BLaER1 treated with 17β-estradiol and CSF1 and Interleukin-3, amounts not matched to agents 10 nM and 100 nM (cell line): ENCODE data around the gene PLCG1.

Source experiments
- H3K27ac ChIP-seq, 11 experiments: shearing (Covaris generic); formaldehyde crosslinking; 2 replicates each; pipeline ENCODE4 v1.8.1; 2022
- H3K27me3 ChIP-seq, 11 experiments: shearing (Covaris generic); formaldehyde crosslinking; 2 replicates each; pipeline ENCODE4 v1.8.1; 2022
- H3K36me3 ChIP-seq, 11 experiments: shearing (Covaris generic); formaldehyde crosslinking; 2 replicates each; pipeline ENCODE4 v1.8.1; 2022
- H3K4me1 ChIP-seq, 10 experiments: shearing (Covaris generic); formaldehyde crosslinking; 2 replicates each; pipeline ENCODE4 v1.8.1; 2022
- H3K4me2 ChIP-seq, 11 experiments: shearing (Covaris generic); formaldehyde crosslinking; 2 replicates each; pipeline ENCODE4 v1.8.1; 2022
- H3K4me3 ChIP-seq, 10 experiments: shearing (Covaris generic); formaldehyde crosslinking; 2 replicates each; pipeline ENCODE4 v1.8.1; 2022
- H3K9ac ChIP-seq, 11 experiments: shearing (Covaris generic); formaldehyde crosslinking; 2 replicates each; pipeline ENCODE4 v1.8.1; 2022
- H3K9me3 ChIP-seq, 11 experiments: shearing (Covaris generic); formaldehyde crosslinking; replicated peaks in 1 of 11; 2 replicates each; pipeline ENCODE4 v1.8.1; 2022
- H4K20me1 ChIP-seq, 11 experiments: shearing (Covaris generic); formaldehyde crosslinking; 2 replicates each; pipeline ENCODE4 v1.8.1; 2022
- Cebpa-rat ChIP-seq, 11 experiments: shearing (Covaris generic); IDR thresholded peaks; 2 replicates each; pipeline ENCODE4 v1.8.1; 2022

PLCG1 gene

GRCh38 chr20:41214666-41215065, 77.3 kb downstream of the PLCG1 start:
- Histone ChIP-seq H3K36me3 (peaks cover 0 to 5% (median 0%) of the 10 kb centered on the region in 11 experiments; a peak in 2 of 22 replicates), H3K9ac (no peak overlapping the region), H3K4me3 (no peak overlapping the region), H3K9me3 (no peaks in the 10 kb centered on the region), H3K4me1 (no peaks in the 10 kb centered on the region), H3K27ac (no peak overlapping the region), H3K4me2 (no peak overlapping the region), H4K20me1 (0 out of 22 replicates have a peak, but pooled peaks cover 0 to 6% (median 0%) of the 10 kb centered on the region in 11 experiments), H3K27me3 (no peaks in the 10 kb centered on the region)
- no peak for TF ChIP-seq Cebpa-rat (IDR thresholded peaks at IDR 0.05)

DNA sequence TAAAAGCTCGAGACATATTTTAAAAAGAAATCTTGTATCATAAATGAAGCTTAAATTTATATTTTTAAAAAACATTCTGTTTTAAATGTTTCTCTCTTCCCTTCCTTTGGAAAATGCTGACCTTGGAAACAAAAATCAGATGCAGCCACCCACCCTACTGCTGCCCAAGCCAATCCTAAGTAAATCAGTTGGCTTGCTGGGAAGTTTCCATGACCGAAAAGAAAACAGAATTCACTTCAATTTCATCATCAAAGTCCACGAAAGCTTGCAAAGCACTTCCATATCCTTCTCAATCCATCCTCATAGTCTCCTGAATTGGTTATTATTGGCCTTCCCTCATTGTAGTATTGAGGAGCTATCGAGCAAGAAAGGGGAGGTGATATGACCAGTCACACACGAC, 80.1 kb downstream of the PLCG1 start:
- Histone ChIP-seq H3K36me3 (peaks cover 0 to 5% (median 0%) of the 10 kb centered on the region in 11 experiments; a peak in 3 of 22 replicates), H3K4me1 (no peaks in the 10 kb centered on the region), H4K20me1 (0 out of 22 replicates have a peak, but pooled peaks cover 0 to 6% (median 0%) of the 10 kb centered on the region in 11 experiments)

GRCh38 chr20:41218466-41218865, 81.1 kb downstream of the PLCG1 start:
- H3K36me3 ChIP-seq: peaks cover 0 to 4% (median 0%) of the 10 kb centered on the region in 11 experiments; a peak in 2 of 22 replicates
- no peak overlapping the region for H3K4me2 ChIP-seq
- no peaks in the 10 kb centered on the region for H3K4me1 ChIP-seq
- H3K9me3 ChIP-seq: no peaks in the 10 kb centered on the region; a peak in 1 of 22 replicates
- H3K9ac ChIP-seq: no peak overlapping the region
- no peak overlapping the region for H3K27ac ChIP-seq
- 0 out of 22 replicates have a peak, but pooled peaks cover 0 to 3% (median 0%) of the 10 kb centered on the region in 11 experiments for H4K20me1 ChIP-seq
- H3K27me3 ChIP-seq: no peaks in the 10 kb centered on the region
- no peak overlapping the region for H3K4me3 ChIP-seq
- no peak for TF ChIP-seq Cebpa-rat (IDR thresholded peaks at IDR 0.05)

More for the DNA sequence above, 80.1 kb downstream of the PLCG1 start:
- no peaks in the 10 kb centered on the region for H3K27me3 ChIP-seq
- no peak overlapping the region for H3K4me2 ChIP-seq
- TF ChIP-seq Cebpa-rat (IDR thresholded peaks at IDR 0.05): no peak
- no peaks in the 10 kb centered on the region; a peak in 1 of 22 replicates for H3K9me3 ChIP-seq
- H3K4me3 ChIP-seq: no peak overlapping the region
- H3K9ac ChIP-seq: no peak overlapping the region
- no peak overlapping the region for H3K27ac ChIP-seq

DNA sequence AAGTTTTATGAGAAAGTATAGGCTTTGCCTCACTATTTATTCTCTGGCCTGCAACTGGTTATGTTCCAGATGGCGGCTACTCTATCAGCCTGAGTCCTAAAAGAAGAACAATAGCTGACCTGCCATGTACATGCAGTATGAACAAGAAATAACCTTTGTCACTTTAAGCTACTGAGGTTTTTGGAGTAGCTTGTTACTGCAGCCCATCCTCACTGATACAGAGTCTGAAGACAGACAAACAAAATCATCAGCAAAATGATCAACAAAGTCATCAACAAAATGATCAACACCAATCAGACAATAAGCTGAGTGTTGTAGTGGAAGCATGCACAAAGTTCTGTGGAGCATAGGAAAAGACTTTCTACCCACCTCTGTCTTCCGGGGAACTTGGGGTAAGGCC, 82.5 kb downstream of the PLCG1 start:
- no peaks in the 10 kb centered on the region for H4K20me1 ChIP-seq
- 0 out of 20 replicates have a peak, but pooled peaks cover 0 to 7% (median 0%) of the 10 kb centered on the region in 10 experiments for H3K4me1 ChIP-seq
- H3K9ac ChIP-seq: no peak overlapping the region
- no peak overlapping the region for H3K27ac ChIP-seq
- H3K36me3 ChIP-seq: peaks cover 0 to 4% (median 0%) of the 10 kb centered on the region in 11 experiments; a peak in 1 of 22 replicates
- no peak overlapping the region for H3K4me3 ChIP-seq
- no peaks in the 10 kb centered on the region for H3K27me3 ChIP-seq
- no peak overlapping the region for H3K4me2 ChIP-seq
- H3K9me3 ChIP-seq: no peaks in the 10 kb centered on the region; a peak in 1 of 22 replicates
- TF ChIP-seq Cebpa-rat (IDR thresholded peaks at IDR 0.05): no peak

DNA sequence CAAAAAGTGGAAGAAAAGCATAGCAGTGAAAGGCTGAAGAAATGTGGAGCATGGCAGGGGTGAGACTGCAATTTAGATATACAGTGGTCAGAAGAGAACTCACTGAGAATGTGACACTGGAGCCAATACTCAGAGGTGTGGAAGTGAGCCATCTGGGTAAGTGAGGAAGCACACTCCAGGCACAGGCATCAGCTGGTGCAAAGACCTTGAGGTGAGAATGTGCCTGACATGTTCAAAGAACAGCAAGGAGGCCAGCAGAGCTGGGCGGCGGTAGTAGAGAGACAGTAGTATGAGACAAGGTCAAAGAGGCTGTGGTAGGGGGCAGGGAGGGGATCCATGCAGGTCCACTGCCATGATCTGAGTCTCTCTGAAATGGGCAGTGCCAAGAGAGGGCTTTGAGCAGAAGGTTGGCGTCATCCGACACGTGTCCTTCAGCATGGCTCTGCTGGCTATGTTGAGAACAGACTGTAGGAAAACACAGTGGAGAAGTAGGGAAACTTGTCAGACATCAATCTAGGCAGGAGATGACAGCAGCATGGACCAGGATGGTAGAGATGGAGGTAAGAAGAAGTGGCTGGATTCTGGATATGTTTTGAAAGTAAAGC, 84.4 kb downstream of the PLCG1 start:
- no peaks in the 10 kb centered on the region for H4K20me1 ChIP-seq
- H3K4me1 ChIP-seq: 0 out of 20 replicates have a peak, but pooled peaks cover 0 to 7% (median 0%) of the 10 kb centered on the region in 10 experiments
- TF ChIP-seq Cebpa-rat (IDR thresholded peaks at IDR 0.05): no peak
- H3K9me3 ChIP-seq: no peaks in the 10 kb centered on the region; a peak in 1 of 22 replicates
- H3K36me3 ChIP-seq: peaks cover 0 to 4% (median 0%) of the 10 kb centered on the region in 11 experiments; a peak in 1 of 22 replicates
- no peak overlapping the region for H3K4me3 ChIP-seq
- no peaks in the 10 kb centered on the region for H3K27me3 ChIP-seq
- H3K4me2 ChIP-seq: no peak overlapping the region
- H3K27ac ChIP-seq: no peak overlapping the region
- no peak overlapping the region for H3K9ac ChIP-seq

GRCh38 chr20:41222296-41222695, 85.0 kb downstream of the PLCG1 start:
- no peak overlapping the region for H3K4me2 ChIP-seq

DNA sequence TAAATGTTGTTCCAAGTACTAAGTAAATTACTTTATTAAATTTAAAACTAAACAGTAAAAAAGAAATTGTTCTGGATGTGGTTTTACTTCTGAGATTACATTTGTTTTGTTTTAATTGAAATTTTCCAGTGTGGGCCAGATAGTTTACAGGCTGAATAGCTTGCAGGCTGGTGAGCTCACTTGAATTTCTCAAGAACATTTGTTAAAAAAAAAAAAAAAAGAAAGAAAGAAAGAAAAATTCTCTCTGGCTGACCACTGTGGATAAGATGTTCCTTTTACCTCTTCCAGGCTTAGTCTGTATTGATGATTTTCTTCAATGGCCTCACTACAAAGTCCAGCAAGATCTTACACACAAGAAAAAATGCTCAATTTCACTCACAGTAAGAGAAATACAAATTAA, 85.4 kb downstream of the PLCG1 start:
- no peaks in the 10 kb centered on the region; a peak in 1 of 22 replicates for H3K9me3 ChIP-seq
- H3K27me3 ChIP-seq: no peaks in the 10 kb centered on the region
- H4K20me1 ChIP-seq: no peaks in the 10 kb centered on the region
- peaks cover 0 to 7% (median 0%) of the 10 kb centered on the region in 10 experiments; a peak in 1 of 20 replicates for H3K4me1 ChIP-seq
- no peak overlapping the region for H3K4me2 ChIP-seq
- H3K4me3 ChIP-seq: no peak overlapping the region
- peaks cover 0 to 4% (median 0%) of the 10 kb centered on the region in 11 experiments; a peak in 1 of 22 replicates for H3K36me3 ChIP-seq
- no peak for TF ChIP-seq Cebpa-rat (IDR thresholded peaks at IDR 0.05)
- no peak overlapping the region for H3K9ac ChIP-seq
- H3K27ac ChIP-seq: no peak overlapping the region

More at GRCh38 chr20:41222296-41222695, 85.0 kb downstream of the PLCG1 start:
- Histone ChIP-seq H3K36me3 (peaks cover 0 to 4% (median 0%) of the 10 kb centered on the region in 11 experiments; a peak in 1 of 22 replicates), H3K4me3 (no peak overlapping the region), H3K4me1 (0 out of 20 replicates have a peak, but pooled peaks cover 0 to 7% (median 0%) of the 10 kb centered on the region in 10 experiments), H4K20me1 (no peaks in the 10 kb centered on the region), H3K27ac (no peak overlapping the region), H3K9ac (no peak overlapping the region), H3K27me3 (no peaks in the 10 kb centered on the region), H3K9me3 (no peaks in the 10 kb centered on the region; a peak in 1 of 22 replicates)
- TF ChIP-seq Cebpa-rat (IDR thresholded peaks at IDR 0.05): no peak

DNA sequence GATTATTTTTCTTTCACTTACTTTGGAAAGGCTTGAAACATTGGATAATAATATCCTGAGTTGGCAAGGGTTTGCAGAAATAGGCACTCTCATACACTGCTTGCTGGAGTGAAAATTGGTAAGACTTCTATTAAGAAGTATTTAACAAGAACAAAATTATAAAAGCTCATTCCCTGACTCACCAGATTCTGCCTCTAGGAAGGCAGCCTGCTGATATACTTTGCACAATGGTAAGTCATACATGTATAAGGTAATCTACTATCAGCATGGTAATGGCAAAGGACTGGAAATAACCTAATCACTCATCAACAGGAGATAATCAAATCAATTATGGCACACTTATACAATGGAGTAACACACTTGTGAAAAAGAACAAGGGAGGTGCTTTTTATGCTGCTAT, 85.8 kb downstream of the PLCG1 start:
- TF ChIP-seq Cebpa-rat (IDR thresholded peaks at IDR 0.05): no peak
- H3K4me1 ChIP-seq: peaks cover 0 to 11% (median 0%) of the 10 kb centered on the region in 10 experiments; a peak in 2 of 20 replicates
- H3K36me3 ChIP-seq: peaks cover 0 to 4% (median 0%) of the 10 kb centered on the region in 11 experiments; a peak in 1 of 22 replicates
- H3K4me2 ChIP-seq: no peak overlapping the region
- H3K9me3 ChIP-seq: no peaks in the 10 kb centered on the region; a peak in 1 of 22 replicates
- no peak overlapping the region for H3K4me3 ChIP-seq
- no peaks in the 10 kb centered on the region for H4K20me1 ChIP-seq
- no peaks in the 10 kb centered on the region for H3K27me3 ChIP-seq
- no peak overlapping the region for H3K9ac ChIP-seq
- no peak overlapping the region for H3K27ac ChIP-seq

DNA sequence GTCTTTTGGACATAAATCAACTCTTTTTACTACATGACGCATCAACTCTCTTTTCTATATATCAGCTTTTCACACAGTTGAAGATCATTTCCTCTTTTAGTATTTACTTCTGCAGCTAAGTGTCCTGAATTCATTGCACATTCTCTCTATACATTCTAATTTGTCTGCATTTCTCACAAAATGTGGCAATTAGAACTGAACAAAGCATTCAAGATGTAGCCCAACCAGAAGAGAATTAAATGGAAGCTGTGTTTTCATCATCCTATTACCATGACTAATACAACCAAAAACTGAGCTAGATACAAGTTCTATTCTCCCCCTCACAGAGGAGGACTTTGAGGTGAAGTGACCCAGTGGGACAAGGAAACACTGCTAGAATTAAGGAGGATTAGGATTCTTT, 86.9 kb downstream of the PLCG1 start:
- Histone ChIP-seq H3K4me1 (peaks cover 0 to 13% (median 0%) of the 10 kb centered on the region in 10 experiments; a peak in 2 of 20 replicates), H3K4me3 (no peak overlapping the region), H3K4me2 (no peak overlapping the region), H4K20me1 (no peaks in the 10 kb centered on the region), H3K36me3 (peaks cover 0 to 4% (median 0%) of the 10 kb centered on the region in 11 experiments; a peak in 1 of 22 replicates), H3K9me3 (no peaks in the 10 kb centered on the region; a peak in 1 of 22 replicates), H3K27me3 (no peaks in the 10 kb centered on the region), H3K9ac (no peak overlapping the region), H3K27ac (no peak overlapping the region)
- TF ChIP-seq Cebpa-rat (IDR thresholded peaks at IDR 0.05): no peak
